HG03442 (cell line): ENCODE results near the gene CDKN2B-AS1.

Experiments used
- ATAC-seq: cut with Tn5 transposase; IDR thresholded peaks from one replicate; pipeline ENCODE4 v1.9.1; 2021; ENCODE audit warnings: mild to moderate bottlenecking, moderate library complexity; ENCODE audit not compliant: unreplicated experiment

CDKN2B-AS1 gene

DNA sequence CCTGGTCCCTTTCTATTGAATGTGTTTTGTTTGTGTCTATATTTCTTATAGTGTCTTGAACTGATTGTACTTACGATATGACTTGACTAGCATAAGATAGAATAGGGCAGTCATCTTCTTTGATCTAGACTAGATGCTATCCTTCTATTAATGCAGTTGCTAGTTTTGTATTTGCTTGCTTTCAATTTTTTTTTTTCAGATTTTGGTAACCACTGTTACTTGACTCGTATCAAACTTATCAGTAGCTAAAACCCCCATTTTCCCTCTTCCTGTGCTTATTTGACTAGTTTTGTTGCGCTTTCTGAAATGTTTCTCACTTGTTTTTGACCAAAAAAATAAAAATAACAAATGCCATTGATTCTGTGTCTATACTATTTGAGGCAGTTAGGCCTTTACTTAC is 83.5 kb downstream of the CDKN2B-AS1 start:
- no peak for ATAC-seq

DNA sequence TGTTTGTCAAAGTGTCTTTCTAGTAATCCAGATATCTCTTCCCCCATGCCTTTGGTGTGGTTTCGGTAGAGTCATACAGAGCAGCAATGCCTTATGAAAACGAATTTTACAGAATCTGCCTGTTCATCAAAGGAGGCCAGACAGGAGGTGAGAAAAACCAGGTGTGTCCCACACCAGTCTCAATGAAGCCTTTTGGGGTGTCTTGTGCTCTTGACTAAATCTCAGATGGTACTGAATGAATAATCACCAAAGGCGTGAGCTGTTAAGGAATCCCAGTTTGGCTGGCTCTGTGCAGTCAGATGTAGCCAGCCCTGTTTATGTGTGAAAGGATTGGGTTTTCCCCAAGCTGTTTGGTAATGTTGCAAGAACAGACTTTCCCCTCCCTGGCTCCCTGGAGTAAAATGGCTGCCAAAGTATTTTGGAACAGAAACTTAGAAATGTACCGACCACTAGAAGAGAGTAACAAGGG is 85.3 kb downstream of the CDKN2B-AS1 start:
- ATAC-seq = peak; percentile 95

DNA sequence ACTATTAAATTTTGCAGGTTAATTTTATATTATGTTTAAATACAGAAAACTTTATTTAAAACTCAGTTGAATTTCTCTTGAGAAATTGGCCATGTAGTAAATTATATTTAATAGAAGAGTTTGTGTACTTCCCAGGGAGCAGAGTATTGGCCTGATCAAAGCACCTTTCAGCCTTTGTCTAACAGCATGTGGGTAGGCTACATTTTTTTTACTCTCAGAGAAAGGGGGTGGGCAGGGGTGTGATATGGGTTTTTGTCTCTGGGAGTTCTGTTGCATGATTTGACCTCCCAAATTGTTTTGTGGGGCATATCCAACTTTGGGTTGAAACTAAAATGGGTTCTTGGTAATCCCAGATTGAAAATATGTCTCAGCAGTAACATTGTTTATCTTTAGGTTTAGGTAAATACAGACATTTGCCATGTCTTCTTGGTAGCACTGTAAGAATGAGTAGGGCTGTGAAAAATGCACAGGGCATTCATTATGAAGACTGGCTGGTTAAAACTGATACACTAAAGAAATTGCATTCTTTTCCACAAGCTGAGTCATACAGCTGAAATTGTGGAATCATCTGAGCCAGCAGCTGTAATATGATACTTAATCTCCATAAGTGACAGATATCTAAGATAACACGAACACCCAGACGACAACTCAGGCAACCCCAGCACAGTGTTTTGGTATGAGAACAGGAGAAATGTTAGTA is 89.9 kb downstream of the CDKN2B-AS1 start:
- no peak for ATAC-seq

DNA sequence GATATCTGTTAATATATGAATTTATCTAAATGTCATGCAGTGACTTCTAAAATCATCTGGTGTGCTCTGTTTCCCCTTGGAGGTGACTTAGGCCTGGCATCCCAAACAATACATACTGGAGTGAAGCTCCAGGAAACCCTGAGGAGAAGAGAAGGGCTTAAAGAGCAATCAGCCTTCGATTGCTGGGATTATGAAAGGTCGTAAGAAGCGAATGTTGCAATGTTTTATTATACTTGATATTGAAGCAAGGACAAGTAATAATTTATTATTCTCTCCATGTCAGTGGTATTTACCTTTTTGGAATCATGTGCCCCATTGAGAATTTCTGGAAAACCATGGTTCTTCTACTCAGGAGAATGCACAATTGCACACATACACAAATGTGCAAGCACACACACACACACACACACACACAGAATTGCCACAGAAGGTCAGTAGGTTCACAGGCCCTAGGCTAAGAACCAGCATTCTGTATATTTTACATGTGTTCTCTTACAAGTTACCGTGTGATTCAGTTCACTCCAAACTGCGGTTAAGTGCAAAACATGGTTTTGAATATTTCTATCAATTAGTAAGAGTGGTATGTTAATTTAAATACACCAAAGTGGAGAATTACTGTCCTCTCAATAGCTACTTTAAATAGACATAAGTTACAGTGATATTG is 93.6 kb downstream of the CDKN2B-AS1 start:
- ATAC-seq = no peak

DNA sequence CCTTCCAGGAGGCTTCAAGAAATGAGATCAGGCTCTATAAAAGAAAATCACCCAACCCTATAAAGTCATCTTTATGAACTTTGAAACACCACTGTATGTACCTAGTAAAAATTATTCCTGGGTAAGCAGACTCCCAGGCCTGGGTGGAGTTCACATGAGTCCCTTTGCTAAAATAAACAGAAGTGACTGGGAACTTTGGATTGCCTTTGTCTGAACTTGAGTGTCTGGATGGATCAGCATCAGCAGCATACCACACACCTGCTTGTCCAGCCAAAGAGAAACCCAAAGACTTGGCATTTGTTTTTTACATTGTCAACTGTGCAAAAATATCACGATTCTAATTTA is 94.1 kb downstream of the CDKN2B-AS1 start:
- ATAC-seq = no peak

DNA sequence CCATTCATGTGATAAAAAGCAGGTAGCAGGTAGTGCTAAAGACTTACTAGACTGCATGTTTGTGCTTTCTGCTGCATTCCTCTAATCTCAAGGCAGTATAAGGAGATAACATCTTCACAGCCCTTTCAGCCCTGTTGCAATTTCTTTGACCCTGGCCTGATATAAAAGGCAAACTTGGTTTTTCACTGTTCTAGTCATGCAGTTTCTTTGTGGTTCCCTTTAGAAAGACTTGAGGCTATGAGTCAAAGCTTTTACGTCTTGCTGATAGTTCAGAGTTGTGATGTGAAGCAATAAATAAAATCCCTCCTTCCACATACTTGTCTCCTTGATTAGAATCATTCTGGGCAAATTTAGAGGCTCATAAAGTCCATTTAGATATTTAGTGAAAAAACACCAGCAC is 103.1 kb downstream of the CDKN2B-AS1 start:
- ATAC-seq = no peak

DNA sequence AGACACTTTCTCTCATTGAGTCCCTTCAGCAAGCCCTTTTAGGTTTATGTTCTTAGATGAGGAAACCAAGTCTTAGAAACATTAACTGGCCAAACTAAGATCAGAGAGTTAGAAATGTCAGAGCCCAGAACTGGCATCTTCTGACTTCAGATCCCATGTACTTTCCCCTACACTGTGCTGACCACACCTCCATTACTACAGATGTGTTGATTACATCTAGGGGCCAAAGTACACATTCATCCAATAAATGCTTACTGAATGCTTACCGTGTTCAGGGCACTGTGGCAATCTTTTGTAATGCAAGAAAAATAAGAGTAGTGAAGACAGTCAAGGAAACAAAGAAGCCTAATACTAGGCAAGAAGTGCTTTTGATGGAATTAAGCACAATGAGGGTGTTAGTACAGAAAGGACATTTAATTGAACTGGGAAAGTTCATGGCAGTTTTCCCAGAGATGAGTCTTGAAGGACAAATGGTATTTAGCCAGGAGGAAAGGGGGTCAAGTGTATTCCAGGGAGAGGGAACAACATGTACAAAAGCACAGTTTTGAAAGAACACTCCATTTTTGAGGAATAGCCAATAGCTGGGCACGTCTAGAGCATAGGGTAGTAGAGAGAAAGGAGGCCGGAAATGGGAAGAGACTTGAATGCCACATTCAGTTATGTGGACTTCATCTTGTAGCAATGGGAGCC is 104.2 kb downstream of the CDKN2B-AS1 start:
- no peak for ATAC-seq

DNA sequence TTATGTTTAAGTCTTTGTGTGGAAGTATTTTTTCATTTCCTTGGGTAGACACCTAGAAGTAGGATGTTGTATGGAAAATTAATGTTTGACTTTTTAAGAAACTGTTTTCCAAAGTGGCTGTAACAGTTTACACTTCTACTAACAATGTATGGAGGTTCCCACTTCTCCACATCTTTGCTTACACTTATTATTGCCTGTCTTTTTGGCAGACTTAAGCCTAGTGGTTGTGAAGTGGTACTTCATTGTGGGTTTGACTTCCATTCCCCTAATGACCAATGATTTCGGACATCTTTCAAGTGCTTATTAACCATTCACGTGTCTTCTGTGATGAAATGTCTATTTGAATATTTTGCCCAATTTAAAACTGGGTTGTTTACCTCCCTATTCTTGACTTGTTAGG is 106.0 kb downstream of the CDKN2B-AS1 start:
- no peak for ATAC-seq

DNA sequence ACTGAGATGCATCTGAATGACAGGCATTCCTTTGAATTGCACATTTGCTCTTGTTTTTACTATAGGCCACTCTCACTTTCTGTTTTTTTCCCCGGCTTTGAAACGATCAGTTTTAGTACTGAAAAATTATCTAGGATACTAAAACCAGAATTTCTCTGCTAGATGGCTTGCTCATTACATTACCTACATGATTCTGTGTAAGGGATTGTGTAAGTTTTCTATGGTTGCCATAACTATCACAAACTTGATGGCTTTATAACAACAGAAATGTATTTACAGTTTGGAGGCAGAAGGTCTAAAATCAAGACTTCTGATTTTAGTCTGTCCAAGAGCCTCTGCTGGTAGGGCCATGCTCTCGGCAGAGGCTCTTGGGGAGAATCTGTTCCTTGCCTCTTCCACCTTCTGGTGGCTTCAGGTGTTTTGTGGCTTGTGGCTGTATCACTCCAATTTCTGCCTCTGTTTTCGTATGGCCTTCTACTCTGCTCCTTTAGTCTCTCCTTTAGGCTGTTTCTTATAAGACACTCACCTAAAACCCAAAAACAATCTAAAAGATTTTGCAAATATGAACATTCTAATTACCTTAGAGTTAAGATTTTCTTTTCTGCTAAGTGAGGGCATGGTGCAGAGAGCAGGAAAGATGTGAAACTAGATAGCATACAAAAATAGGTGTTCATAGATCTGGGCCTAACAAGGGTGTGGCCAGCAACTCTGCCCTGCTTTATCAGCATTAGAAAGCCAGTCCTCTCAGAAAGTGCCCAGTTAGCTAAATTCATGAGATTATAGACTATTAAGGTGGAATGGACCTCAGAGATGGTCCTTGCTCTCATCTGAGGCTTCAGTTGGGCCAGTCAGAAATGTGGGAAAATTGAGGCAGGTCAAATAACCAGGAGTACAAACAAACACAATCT is 107.8 kb downstream of the CDKN2B-AS1 start:
- ATAC-seq = no peak

DNA sequence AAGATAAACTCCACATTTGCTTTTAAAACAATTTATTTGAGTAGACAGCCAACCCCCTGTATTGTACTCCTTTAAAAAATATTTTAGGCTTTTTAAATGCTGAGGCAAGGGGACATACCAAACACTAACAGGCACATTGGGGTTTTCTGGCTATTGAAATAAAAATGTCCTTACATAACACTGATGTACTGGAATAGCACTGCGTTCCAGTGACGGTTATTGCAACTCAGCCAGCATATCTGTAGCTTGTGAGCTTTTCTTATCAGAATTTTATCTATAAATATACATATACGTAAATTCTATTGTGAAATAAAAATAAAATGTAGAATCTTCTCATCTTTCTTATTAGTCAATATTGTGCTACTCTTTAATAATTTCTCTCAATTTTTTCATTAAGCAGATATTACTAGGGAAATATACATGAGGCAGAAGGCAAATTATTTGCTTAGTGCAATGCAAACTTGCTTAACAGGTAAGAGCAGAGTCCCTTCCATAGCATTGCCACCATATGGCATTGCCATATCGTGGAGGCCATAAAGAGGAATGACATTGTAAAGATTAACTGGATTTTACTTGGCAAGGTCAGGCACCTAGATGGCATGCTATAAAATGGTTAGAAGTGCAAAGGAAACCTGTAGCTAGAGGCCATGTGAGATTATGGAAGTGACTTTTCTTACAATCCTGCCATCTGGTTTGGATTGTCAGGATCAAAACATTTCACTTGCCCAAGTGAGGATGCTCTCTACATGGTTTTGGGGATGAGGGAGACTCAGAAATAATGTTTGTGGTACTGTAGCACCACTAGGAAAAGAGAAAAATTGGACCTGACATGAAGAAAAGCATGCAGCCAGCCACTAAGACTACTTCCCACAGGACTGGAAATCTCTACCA is 109.3 kb downstream of the CDKN2B-AS1 start:
- ATAC-seq = no peak

DNA sequence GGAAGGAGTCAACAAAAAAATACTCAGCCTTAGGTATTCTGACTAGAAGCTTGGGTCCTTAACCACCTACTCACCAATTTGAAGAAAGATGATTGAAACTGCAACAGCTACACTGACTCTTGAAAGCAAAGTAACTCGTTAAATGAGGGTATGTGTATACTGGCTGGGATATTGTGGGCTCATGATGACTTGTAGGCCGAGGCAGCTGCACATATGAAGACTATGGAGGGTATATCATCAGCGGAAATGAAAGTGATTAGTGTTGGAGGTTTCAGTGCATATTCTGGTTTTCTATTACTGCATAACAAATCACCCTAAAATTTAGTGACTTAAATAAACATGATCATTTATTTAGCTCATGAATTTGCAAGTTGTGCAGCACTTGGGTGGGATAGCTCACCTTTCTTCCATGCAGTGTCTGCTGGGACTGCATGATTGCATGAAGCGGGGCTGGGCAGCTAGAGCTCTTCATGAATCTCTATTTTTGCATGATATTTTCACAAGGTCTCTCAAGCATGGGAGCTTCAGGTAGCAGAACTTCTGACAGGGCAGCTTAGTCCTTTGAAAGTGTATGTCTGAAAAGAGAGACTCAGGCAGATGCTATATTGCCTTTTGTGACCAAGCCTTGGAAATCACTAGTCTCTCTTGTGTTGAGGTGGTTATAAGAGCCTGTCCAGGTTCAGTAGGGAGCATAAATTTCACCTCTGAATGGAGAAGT is 110.6 kb downstream of the CDKN2B-AS1 start:
- peak; percentile 99 for ATAC-seq

DNA sequence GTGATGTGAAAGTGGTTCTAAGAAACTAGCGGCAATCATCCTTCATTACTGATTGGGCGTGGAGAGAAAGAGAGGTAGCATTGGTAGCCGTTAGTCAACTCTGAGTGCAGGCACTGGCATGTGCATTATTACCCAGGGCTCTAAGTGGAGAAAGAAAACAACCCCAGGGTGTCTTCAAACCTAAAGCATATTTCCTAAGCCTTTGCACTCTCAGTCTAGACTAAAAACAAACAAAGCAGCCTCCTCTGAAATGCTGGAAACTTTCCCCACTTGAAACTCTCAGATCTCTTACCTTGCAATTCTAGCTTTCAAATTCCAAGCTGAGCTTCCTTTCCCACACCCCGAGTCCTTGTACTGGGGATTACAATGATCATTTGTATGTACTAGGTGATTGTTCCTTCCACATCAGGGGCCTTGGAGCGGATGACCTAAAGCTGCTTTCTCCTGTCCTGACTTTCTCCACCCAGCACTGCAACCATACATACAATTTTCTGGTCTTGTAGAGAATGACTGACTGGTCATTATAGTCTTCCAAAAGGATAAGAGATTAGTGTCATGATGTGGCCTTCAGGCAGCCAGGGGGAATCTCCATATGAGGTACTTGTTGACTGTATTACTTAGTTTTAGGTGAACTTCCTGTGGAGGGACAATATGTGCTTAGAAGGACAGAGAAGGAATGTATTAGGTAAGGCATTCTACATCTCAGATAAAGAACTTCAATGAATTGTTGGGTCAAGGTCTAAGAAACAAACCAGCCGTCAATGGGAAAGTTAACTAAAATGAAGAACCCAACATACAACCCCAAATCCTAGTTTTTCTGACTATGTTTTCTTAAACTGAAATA is 112.8 kb downstream of the CDKN2B-AS1 start:
- ATAC-seq = no peak

DNA sequence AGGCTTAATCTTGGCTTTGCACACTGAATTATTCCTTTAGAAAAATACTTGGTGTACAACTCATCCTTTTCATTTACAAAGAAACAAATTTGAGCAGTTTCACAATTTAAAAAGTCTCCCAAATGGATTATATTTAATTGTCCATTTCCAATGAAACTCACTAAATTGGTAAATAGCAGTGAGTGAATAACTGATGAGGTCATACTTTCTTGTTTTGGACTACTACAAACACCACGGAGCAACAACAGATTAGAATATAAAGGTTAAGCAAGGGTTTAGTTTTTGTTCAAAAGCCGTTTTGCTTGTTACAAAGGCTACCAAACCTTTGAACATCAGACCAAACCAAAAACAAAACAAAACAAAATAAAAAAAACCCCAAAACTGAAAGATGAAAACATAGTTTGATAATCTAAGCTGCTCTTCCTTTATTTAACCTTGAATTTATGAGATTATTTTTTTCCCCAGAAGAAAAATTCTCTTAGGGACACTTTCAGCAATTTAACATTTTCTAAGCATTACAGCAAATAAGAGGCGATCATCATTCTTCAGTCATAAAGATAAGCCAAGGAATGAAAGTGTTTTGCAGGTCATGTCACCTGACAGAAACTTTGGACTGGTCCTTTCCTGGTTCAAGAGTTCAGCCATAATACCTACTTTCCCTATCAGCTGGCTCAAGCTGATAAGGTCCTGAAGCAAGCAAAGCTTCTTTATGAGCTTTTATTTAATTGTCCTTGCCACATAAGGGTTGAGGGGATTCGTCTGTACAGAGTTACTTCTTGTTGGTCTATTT is 114.2 kb downstream of the CDKN2B-AS1 start:
- no peak for ATAC-seq

DNA sequence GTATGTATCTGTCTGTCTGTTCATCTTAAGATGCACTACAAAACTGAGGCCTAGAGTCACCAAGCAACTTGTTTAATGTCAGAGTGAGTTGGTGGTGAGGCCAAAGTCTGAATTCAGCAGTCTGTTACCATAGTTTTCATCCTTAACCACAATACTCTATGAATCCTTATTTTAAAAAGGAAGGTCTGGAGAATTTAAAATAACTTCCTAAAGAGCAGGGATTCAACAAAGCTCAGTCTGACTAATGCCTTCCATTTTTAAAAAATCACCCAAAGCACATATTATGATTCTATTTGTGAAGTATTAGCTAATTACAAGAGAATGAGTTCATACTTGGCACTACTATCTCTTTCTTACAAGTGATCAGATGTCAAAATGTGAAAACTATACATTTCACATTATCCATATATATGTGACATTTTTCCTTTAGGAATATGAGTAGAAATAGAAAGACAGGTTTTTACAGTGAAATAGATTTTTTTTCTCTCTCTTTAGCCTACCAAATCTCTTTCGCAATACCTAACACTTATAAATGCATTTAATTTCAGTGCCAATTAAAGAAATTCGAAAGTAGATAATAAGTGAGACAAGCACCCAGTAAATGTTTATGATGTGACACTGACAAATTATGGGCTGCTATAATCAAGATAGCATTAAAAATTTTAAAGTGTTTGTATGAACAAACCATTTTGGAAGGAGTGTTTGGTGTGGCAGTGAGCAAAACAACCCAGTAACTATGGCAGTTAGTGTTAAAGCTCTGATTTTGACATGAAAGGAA is 116.8 kb downstream of the CDKN2B-AS1 start:
- ATAC-seq = no peak

DNA sequence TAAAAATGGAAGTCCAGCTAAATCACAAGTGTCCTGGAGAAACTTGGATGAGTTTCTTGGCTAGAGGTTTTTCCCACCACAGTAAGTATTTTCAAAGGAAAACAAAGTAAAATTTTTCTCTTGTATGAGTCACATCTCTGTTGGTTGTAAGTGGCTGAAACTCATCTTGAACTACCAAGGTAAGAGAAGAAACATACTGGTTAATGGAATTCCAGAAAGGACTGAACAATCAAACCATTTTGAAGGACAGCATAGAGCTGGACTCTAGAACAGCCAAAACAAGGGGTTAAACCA is 117.3 kb downstream of the CDKN2B-AS1 start:
- no peak for ATAC-seq

DNA sequence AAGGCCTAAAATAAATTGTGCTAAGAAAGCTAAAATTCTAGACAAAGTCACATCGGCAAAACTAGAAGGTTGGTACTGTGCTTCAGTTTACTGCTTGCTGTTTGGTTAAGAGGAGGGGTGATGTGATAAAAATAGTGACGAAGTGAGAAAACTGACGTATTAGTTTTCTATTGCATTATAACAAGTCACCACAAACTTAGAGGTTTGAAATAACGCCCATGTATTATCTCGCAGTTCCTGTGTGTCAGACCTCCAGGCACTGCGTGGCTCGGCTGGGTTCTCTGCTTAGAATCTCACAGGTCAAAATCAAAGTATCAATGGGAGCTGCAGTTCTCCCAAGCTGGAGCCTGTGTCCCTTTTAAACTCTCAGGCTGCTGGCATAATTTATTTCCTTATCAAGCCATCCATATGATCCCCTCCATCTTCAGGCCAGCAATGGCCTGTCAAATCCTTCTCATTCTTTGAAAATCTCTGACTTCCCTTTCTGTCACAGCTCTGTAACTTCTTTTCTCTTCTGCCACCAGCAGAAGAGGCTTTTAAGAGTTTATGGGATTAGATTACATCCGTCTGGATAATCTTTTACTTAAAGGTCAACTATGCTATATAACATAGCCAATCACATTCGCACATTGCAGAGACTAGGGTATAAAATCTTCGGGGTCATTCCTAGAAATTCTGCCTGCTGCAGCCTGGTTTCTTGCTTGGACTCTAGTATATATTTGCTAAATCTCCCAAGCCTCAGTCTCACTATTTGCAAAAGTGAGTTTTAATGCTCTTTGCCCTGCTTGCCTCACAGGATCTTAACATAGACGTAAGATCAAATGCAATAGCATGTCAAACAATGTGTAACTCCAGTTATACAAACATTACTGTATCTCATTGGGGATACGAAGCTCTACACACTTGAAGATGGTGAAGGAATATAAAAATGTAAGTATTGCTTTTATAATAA is 118.6 kb downstream of the CDKN2B-AS1 start:
- ATAC-seq = no peak
